CD4-positive, alpha-beta T cell treated with Interleukin-1 beta for 1 hour (primary cell): ENCODE measurements around the gene KCNN3.

ENCODE experiments used
- DNase-seq, 2 donors: peaks; one replicate each; pipeline ENCODE4 v3.0.0-alpha.2; 2020 to 2022

The KCNN3 gene

DNA sequence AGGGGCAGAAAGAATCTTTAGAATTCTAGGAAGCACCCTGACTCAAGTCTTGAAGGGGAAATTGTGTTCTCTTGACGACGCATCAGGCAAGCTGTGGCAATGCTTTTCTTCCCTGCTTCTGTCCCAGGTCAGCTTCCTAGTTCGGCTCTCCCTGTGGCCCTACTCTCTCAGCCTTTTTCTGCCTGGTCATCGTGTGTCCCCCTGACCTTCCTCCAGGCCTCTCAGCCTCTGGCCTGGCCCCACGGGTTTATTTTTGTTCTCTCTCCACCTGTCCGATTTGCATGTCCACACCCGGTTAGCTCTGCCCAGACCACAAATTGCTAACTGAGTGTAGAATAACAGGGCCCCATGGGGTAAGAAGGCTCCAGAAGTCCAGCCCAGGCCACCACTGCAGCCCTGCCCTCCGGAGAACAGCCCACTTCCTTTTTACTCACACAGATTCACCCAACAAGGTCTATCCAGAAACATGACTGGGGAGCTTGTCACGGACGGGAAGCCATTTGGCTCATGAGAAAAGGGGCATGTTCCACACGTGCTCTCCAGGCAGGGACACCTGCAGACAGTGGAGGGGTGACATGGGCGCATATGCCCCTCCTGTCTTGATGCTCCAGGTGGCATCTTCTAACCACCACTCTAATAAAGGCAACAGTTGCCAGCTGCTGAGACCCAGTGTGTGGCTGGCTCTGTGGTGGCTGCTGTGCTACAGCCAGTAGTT lies 9.8 kb downstream of the KCNN3 start:
- DNase-seq = peak in 1 of 2 donors; percentile 29

DNA sequence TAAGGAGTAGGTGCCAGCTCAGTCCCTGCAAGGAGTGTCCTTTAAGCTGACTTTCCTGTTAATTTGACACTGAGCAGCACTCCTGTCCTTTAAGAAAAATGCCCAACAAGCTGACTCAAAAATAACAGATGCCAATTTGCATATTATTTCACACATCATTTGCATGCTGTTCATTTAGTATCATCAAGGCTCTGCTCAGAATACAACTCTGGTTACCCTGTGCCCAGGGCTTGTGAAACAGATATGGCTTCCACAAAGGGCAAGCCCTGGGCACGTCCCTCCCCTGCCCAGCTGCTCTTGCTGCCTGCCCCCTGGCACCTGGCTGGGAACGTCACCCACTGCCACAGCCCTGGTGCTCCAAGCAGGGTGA lies 10.3 kb downstream of the KCNN3 start:
- no peak for DNase-seq

DNA sequence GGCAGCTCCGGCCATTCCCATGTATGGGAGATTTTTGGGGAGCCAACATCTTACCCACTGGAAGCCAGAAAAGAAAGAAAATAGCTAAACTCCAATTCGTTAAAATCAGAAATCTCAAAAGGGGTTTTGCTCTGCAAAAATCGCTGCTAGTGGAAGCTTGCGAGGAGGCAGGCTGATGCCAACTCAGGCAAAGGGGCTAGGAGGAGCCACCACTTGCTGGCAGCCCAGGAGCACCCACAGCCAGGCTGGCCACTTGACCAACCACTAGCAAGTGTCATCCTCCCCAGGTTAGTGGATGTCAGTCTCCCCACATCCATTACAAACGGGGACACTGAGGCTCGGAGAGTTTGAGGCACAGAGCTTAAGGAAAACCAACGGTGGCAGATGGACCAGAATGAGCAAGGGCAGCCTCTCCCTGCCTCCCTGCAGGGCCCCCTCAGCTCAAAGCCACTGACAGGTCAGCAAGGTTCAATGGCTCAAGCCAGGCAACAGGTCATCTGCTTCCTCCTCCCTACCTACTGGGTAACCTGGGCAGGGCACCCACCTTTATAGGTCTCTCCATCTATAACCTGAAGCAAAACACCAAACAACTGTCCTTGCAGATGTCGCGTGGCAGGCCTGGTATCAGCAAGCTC lies 10.8 kb downstream of the KCNN3 start:
- no peak for DNase-seq

DNA sequence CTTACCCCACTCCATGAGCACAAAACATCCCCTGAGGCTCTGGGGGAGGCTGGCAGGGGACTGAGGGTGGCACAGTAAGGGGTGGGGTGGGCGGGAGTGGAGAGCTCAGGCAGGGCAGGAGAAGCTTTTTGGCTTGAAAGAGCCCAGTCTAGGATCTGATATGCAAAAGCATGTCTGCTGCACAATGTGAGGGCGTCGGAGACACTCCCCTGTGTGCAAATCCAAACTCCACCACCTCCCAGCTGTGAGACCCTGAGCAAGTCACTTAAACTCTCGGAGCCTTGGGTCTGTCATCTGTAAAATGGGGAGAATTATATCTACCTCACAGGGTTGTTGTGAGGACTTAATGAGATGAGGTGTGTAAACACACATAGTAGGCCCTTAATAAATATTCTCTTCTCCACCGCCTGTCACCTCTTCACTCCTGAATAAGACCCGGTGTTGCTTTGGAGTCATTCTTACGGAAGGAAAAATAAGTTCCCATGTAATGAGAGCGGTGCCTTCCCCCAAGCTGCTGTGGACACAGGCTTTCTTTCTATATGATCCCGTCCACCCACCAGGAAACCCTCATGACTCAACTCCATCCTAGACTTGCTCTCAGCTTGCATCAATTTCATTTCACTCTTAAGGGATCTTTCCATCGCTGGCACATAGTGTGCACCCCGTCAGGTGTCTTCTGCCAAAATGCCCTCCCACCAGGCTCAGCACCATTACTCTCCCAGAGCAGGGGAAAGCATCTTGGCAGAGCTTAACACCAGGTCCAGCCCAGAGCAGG lies 12.5 kb downstream of the KCNN3 start:
- no peak for DNase-seq

DNA sequence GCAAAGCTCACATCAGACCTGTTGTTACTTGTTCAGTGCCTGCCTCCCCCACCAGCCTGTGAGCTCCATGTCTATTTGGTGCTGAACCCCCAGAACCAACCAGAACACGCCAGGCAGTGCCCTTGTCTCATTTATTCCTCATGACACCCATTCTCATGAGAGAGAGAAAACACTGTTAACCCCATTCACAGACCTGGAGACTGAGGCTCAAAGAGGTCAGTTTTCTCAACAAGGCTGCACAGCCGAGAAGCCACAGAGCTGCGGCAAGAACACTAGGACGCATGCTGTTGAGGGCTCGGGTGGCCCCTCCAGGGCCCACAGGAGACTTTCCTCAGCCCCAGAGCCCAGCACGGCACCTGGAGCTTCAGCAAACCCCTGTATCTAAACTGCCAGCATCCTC lies 13.1 kb downstream of the KCNN3 start:
- no peak for DNase-seq

DNA sequence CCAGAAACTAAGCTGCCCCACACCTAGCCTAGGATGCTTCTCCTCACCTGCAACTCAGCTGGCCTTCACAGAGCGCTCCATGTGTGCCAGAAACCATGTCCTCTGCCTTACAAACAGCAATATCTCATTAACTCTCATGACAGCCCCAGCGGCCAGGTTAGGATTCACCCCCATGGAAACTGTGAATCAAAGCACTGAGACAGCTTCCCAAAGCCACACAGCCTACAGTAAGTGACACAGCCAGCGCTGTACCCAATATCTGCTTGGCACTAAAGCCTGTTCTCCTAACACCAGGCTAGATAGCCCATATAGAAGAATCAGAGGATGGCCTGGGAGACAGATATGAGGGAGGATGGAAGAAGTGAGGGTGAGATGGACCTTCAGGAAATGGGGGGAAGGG lies 13.5 kb downstream of the KCNN3 start:
- no peak for DNase-seq

DNA sequence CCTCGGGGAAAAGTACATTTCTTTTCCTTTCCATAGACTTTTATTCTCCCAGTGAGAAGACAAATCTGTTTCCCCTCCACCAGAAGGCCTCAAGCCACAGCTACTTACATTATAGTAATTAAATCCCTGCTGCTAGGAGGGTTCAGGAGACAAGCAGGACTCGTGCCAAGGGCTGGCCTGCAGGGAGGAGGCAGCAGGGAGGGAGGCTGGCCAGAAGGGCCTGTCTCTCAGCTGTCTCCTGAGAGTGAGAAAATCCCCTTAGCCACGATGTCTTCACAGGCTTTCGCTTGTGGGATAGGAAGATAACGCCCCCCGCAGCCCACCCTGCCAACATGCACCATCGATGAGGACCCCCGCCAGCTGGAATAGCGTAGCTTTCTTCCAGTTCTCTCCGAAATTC lies 14.0 kb downstream of the KCNN3 start:
- DNase-seq = no peak

DNA sequence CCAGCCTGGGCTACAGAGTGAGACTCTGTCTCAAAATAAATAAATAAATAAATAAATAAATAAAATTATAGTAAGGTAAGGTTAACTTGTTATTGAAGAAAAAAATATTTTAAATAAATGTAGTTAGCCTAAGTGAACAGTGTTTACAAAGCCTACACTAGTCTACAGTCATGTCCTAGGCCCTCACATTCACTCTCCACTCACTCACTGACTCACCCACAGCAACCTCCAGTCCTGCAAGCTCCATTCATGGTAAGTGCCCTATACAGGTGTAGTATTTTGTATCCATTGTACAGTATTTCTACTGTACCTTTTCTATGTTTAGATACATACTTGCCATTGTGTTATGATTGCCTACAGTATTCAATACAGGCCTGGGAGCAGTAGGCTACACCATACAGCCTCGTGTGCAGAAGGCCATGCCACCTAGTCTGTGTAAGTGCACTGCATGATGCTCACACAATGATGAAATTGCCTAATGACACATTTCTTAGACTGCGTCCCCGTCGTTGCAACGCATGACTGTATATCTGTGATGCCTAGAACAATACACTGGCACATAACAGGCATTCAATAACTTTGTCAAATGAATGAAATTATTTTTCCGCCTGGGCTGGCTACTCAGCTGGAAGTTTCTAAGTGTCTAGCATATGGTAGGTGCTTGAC lies 14.8 kb downstream of the KCNN3 start:
- DNase-seq = no peak

DNA sequence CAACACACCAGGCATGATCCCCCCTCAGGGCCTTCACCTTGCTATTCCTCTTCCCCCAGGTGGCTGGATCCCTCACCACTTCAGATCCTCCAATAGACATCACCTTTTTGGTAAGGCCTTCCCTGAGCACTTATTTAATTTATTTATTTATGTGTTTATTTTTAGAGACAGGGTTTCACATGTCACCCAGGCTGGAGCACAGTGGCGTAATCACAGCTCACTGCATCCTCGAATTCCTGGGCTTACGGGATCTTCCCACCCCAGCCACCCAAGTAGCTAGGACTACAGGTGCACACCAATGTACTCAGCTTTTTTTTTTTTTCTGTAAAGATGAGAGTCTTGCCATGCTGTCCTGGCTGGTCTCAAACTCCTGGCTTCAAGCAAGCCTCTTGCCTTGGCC lies 17.2 kb downstream of the KCNN3 start:
- no peak for DNase-seq

DNA sequence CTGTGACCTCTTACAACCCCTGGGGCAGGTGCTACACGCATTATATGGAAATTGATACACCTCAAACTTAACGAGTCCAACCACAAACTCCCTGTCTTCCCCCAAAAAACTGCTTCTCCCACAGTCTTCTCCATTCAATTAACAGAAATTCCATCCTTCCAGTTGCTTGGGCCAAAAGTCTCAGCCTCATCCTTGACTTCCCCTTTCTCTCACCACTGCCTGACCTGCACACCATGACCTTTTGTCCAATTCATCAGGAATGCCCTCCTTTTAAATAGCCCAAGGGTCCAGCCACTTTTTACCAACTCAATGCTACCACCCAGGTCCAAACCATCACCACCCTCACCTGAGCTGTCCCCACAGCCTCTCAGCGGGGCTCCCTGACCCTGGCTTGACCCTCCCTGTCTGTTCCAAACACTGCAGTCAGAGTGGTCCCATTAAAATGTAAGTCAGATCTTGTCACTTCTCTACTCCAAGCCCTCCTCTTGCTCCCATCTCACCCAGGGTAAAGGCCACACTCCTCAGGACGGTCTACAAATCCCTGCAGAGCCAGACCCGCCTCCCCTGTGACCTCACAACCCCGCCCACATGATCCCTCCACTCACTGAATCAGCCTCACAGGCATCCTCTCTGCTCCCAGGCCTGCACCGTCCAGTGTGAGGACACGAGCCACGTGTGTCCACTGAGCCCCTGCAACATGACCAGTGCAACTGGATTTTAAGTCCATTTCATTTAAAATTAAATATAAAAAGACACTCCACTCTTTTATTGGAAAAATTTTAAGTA lies 18.5 kb downstream of the KCNN3 start:
- DNase-seq = no peak

DNA sequence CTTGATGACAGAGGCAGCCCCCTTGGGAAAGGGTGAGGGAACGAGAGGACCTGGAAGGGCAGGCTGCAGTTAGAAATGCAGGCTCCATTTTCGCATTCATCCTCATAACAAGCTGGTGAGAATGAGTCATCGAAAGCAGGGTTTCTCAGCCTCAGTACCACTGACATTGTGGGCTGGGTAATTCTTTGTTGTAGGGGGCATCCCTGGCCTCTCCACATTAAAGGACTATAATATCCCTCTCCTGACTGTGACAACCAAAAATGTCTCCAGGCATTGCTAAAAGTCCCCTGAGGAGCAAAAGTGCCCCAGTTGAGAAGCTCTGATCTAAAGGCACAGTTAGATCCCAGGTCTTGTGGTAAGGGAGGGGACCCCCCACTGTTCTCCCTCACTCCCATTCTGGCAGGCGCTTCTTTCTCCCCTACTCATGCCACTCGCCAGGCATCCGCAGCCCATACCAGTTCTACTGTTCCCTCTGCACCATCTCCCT lies 20.4 kb downstream of the KCNN3 start:
- DNase-seq = no peak

DNA sequence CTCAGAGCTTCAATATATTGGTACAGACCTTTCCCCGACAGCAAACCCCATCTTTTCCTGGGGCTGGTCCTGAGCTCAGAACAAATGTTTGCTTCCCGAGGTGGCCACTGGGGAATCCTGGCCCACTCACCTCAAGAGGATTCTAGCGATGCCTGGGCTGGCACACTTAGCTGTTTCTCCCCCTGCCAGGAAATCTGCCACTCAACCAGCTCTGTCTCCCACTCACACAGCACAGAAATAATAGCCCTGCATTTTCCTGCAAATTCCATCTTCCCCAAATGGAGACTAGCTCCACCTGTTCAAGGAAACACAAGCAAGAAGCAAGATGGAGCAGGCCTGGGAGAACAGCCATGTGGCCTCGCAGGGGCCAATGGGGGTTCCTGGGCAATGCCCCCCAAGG lies 21.1 kb downstream of the KCNN3 start:
- no peak for DNase-seq

DNA sequence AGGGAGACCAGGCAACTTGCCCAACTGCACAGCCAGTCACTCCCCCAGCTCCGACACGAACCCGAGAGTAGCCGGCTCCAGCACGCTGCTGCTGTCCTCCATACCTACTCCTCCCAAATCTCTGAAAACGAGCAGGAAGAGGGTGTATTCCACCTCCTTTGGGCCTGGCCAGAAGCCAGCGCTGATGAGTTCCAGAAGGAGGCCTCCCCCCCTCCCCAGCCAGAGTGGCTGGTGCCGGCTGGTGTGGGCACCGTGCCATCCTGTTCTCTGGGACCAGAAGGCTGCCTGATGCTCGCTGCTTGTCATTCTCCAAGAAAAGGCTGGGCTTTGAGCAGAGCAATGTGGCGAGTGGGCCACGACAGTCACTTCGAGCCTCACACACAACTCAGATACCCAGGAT lies 22.2 kb downstream of the KCNN3 start:
- no peak for DNase-seq

DNA sequence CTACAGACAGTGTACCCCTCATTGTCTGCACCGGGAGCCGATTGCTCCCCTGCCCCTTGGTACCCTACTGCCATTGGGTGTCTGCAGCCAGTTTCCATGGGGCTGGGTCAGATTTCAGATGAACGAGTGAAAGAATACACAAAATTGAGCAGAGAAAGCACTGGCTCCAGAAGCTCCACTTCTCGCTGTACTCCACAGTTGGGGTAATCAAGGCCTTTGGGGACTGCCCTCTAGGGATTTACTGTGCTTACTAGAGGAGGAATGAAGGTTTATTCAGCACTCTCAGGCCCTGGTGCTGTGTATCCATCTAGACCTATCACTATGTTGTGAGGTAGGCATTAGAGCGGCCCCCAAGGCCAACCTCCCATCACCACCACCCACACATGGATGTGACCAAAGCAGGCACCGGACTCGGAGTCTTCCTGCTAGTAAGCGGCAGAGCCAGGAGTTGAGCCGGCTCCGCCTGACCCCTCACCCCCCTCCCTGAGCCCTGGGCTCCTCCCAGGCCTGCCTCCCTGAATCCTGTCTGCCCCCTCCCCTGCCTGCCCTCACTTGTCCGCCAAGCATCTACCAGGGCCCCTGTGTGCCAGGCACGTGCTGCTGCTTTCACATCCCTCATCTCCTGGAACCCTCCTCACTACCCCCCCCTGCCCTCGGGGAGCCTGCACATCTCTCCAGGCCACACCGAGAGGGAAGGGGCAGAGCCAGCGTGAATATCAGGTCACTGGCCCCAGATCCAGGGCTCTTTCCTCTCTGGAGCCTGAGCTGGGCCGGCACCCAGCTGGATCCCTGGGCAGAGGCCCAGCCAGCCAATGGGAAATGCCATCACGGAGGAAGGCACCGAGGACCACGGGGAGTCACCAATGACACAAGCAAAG lies 23.3 kb downstream of the KCNN3 start:
- no peak for DNase-seq

DNA sequence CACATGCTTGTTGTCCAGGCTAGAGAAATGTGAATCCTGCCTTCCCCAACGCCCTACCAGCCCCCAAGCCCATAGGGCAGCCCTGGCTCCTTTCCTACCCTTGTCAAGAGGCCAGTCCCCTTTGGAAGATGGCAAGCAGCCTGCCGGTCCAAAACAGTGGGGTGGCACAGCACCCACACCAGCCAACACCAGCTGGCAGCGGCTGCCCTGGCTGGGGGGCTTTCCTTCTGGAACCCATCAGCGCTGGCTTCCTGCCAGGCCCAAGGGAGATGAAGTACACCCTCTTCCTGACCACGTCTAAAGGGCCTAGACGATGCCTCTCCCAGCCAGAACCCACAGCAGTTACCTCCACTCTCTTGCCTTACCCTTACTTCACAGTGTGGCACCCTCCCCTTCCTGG lies 24.2 kb downstream of the KCNN3 start:
- DNase-seq = no peak

DNA sequence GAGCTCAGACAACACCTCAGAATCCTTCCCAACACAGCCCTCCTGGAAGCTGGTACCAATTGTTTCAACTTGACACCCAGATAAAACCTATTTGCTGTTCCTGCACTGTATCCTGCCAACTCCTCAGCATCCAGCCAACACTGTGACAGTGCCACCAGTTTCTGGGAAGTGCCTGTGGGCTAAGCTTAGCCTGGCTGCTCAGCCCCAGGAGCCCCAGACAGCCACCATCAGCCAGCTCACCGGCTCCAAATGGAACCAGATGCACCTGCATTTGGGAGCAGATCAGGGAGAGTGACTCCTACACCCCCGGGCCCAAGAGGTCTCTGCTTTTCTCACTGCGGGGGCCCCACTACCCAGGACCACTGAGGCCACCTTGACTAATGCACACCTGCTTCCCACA lies 24.9 kb downstream of the KCNN3 start:
- DNase-seq = no peak

DNA sequence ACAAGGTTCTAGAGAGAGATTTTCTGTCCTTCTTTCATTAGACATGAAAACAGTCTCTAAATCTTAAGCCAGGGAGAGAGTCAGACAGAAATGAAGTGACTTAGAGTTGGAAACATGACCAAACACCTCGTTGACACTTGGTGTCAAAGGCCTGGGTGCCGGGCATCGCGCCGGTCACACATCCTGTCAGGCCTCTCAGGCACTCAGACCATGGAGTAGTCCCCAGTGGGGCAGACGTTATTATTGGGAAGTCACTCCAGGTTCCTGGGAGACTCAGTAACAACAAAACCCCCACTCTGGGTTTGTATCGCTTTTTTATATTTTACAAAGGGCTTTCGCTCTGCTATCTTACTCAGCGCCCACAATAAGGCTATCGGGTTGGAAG lies 25.8 kb downstream of the KCNN3 start:
- no peak for DNase-seq

DNA sequence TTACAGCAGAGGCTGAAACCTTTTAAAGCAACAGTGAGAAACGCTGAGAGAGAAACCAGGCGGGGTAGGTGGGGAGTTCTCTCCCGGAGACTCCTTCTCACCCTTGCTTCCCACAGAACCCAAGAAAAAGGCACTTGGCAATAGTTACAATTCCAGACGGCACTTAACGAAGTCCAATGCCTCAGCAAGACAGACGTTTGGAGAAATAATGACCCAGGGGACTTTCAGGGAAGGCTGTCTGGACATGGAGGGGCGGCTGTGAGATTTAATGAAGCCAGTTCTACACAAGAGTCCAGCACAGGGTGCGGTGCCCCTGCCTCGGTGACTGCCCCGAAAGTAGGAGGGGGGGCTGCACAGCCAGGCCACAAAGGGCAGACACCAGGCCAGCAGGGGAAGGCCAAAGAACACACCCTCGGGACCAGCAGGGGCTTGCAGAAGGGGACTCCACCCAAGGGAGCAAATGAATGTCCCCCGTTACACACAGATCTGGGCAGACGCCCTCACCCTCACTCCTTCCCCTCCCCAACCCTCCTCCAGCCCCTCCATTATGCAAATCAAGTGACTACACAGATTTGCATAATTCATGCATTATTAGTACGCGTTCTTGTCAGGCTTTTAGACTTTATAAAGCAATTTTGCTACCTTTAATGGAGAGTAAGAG lies 26.3 kb downstream of the KCNN3 start:
- no peak for DNase-seq

DNA sequence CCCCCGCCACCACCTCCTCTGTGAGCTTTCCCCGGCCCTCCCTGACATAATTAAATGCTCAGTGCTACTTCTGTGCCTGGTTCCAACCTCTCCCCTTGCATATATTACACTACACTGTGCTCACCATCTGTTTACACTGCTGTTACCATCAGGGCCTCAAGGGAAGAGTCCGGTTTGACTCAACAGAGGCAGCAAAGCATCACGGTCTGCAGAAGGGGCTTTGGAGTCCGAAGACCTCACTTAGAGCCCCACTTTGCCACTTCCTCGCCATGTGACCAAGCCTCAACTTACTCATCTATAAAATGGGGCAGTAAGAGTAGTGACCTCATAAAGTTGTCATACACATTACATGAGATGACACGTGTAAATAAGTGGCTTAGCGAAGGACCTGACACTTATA lies 27.4 kb downstream of the KCNN3 start:
- no peak for DNase-seq

DNA sequence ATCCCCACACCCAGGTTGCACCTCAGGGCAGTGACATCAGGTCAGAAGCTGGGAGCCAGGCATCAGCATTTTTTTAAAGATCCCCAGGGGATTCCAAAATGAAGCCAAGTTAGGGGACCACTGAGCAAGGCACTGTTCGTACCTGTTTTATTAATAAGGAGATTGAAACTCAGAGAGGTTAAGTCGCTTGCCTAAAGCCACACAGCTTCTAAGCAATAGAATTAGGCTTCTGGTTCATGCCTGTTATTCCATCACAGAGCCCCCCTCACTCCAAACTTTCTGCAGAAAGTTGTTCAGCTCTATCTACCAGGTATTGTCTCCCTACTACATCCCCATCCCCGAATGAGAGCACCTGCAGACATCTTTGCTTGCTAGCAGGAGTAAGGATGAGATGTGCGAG lies 28.7 kb downstream of the KCNN3 start:
- DNase-seq = no peak
